HG03354 (cell line): Measurements from ENCODE around the gene BAD.
A peak's percentile ranks its signal among the peaks of the same experiment; 100 is the strongest.

Source experiments
- ATAC-seq: cut with Tn5 transposase; IDR thresholded peaks from one replicate; pipeline ENCODE4 v1.9.1; 2021; ENCODE audit warnings: mild to moderate bottlenecking; ENCODE audit not compliant: unreplicated experiment, poor library complexity, severe bottlenecking

BAD gene

DNA sequence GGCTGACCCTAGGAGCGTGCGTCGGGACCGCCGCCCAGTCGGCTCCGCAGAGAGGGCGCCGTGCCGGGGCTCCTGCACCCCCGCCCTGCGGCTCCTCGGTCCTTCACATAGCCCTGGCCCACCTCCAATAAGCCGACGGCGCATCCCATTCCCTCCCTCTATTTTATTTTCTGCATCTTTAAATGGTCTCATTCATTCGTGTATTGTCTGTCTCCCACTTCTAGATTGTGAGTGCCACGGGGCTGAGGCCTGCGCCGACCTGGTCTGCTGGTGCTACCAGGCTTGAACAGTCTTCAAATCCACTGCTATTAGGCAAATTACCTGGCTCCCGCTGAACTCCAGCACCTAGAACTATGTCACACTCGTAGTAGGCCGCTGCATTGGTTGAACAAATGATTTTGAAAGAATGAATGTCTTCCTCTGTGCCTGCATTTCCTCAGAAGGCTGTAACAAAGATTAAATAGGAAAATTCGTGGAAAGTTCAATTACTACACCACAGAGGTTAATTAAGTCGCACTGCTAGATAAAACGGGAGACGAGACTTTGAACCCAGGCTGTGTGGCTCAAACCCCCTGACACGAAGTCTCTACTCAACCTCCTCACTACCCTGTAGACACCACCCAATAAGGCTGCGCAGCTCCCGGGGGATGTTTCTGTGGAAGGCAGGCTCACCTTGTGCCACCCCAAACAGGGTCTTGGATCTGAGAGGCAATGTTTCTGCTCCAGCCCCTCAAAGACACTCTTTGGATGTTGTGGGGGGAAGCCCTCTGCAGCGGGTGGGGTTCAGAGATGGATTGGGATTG, 36.5 kb downstream of the BAD start:
- ATAC-seq: no peak

DNA sequence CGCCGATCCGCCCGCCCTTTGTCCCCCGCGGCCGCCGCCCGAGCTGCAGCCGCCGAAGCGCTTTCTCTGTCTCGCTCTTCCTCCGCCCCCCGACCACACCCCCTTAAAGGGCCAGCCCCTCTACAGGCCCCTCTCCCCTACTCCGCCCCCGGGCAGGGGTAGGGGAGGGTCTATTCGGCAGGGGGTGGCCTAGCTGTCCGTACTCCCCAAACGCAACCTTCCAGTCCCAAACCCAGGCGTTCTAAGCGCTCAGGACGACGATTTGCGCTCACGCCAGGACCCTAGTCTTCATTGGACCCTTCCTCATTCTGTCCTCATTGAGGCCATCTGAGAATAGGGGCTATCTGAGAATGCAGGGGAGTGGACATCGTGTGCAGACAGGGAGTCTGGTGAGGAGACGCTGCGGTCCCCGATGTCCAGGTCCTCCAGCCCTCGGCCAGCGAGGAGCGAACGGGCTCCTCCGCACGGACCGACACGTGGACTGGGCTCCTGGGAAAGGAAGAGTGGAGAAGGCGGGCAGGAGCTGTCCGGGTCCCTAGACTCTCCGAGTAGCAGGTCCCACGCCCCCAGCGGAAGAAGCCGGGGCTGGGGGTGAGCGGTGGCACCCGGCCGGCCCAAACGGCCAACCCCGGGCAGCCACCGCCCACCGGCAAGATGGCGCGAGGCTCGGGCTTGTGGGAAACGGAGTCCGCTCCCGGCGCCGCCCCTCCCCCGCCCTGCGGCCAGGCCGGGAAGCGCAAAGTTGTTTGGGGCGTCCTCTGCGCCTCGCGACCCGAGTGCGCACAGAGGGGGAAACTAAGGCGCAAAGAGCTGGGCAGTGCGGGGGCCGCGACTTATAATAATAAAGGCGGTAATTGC, 37.4 kb downstream of the BAD start, which contains the start of gene PPP1R14B:
PPP1R14B (minus strand) TSS at position 73 of the 858 bp plus-strand sequence. CDS start 270 bp downstream, outside the sequence.
- peak; percentile 41 for ATAC-seq

DNA sequence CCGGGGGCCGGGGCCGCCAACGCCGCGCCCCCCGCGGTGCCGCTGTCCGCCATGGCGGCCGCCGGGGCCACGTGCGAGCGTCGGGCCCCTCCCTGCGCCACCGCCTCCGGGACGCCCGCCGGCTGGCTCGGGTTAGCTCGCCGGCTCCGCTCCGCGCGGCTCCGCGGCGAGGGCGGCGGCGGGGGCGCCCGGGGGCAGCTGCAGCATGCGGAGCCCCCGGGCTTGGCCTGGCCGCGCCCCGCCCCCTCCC, 37.9 kb downstream of the BAD start:
- peak; percentile 7 for ATAC-seq

DNA sequence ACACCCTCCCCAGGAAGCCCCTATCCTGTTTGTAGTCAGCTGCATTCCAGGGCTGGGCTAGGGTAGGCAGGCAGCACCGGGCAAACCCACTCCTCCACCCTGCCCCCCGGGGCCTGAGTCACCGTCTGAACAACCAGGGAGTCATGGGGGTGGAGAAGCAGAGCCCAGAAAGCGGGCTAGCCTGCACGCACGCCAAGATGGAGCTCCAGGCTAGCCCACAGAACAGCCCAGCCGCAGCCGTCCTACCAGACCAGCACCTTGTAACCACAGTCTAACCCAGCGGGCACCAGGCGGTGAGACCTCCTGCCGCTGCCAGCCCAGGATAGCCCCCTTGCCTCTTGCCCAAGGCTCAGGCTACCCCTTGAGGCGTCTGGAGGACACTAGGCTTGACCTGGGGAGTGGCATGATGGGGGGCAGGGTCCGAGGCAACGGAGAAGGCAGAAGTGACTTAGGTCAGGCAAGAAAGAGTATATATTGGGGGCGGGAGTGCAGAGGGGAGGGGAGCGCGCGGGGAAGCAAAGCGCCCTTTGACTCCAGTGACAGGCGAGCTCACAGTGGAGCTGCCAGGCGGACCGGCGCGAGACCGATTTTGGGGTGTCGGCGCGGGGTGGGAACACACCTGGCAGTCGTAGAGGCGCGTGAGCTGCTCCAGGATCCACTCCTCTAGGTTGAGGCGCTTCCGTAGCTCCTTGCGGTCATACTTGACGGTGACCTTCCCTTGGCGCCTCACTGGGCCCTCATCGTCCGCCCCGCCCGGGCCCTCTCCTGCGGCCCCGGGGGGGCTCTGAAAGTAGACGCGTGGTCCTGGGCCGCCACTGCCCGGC, 38.5 kb downstream of the BAD start:
- ATAC-seq: peak; percentile 1

DNA sequence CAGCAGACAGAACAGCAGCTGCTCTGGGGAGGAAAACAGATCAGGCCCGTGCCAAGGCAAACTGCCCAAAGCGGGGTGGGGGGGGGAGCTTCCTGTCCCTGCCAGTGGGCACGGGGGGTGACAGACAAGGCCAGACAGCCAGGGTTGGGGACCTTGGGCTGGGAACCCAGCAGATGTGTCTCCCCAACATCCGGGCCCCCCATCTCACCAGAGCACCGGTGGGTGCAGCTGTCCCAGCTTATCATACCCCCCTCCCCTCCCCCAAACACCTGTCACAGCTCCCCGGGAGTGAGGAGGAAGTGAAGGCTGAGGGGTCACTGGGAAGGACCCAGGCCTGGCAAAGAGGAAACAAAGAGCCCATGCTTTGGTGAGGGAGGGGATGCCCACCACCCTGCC, 39.1 kb downstream of the BAD start:
- no peak for ATAC-seq

DNA sequence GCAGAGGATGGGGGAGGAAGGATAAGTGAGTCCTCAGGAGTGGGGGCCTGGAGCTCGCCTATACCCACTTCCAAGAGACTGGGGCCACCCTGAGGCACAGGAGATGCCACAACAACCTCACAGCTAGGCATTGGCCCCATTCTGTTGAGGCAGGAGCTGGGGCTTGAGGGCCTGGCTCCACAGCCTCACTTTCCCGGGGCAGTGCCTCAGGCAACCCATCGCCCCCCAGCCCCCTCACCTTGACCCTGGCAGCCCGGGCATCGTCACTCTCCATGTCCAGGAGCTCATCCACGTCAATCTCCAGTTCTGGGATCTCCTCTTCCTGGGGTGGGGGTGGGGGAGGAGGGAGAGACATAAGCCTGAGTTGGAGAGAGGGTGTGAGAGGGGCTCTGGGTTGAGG, 39.5 kb downstream of the BAD start:
- no peak for ATAC-seq

DNA sequence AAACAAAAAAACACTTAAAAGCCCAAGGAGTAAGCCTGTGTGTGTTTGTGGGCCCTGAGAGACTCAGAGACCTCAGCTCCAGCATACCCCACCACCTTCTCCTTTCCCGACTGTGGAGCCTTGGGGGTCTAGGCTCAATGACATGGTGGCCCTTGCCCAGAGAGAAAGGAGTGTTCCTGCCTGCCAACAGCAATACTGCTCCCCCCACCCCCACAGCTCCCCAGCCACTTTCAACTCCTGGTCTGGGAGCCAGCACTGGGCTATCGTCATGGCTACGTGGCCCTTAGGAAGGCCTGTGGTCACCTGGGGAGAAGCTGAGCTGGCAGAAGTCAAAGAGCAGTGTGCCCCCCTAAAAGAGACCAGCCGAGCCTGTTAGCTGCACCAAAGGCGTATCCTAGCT, 40.4 kb downstream of the BAD start:
- ATAC-seq: no peak

DNA sequence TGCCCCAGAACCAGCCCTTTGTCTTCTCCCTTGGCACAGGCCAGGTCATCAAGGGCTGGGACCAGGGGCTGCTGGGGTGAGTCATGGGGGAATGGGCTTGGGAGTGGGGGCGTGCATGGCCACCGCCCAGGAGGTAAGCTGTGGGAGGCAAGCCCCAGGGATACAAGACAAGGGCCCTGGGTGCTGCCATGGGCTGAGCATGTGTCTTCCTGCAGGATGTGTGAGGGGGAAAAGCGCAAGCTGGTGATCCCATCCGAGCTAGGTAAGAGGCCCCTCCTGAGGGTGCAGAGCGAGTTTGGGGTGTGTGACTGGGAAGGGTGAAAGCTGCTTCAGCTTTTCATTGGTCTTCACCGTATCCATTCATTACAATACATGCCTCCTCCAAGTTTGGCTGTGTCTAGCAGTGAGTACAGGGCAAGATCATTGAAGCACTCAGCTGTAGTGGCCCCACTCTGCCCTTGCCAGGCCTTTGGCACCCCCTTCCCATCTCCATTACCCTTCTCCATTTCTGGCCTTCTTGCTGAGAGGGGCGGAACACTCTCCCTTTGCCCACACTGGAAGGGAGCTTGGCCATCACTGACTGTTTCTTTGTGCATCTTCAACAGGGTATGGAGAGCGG, 41.1 kb downstream of the BAD start:
- no peak for ATAC-seq

DNA sequence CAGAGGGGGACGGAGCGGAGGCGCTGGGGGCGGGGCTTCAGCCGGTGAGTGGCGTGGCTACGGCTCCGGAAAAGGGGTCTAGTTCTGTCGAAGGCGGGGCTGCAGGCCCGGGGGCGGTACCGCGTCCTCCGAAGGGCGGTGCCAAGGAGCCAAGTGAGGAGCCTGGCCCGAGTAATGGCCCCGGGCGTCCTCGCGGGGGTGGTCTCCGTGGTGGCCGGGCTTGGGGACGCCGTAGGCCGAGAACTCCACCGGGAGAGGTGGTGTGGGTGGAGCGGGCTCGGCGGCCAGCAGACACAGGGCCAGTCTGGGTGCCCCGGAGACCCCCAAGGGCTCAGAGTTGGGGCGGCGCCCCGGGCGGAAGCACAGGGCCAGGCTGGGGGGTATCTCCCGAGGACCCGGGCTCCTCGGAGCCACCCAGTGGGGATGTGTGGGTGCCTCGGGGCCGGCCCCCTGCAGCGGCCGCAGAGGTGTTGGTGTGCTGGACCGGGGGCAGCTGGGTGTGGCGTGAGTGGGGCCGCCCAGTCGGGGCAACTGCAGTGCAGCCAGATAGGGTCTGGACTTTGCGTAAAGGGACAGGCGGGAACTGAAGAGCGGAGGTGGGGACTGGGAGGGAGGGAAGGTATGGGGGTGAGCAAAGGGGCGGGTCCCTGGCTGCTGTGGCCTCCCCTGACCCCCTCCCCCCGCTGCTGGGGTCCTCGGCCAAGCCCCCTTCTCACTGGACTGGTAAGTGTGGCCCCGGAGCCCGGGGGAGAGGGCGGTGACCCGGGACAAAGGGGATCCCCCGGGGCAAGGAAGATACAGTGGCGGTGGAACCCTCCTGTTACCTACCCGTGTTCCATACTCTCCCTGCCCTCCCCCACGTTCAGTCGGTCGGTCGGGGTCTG, 42.7 kb downstream of the BAD start:
- ATAC-seq: peak; percentile 63

DNA sequence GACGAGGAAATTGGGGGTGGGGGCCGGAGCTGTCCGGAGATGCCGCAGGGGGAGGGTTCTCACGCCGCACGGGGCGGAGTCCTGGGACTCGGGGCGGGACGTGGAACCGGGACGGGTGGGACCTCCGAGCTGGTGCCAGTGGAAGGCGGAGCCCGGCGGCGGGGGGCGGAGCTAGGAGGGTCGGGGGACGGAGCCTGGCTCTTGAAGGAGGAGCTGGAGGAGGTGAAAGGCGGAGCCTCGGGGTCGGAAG, 43.3 kb downstream of the BAD start:
- peak; percentile 62 for ATAC-seq

DNA sequence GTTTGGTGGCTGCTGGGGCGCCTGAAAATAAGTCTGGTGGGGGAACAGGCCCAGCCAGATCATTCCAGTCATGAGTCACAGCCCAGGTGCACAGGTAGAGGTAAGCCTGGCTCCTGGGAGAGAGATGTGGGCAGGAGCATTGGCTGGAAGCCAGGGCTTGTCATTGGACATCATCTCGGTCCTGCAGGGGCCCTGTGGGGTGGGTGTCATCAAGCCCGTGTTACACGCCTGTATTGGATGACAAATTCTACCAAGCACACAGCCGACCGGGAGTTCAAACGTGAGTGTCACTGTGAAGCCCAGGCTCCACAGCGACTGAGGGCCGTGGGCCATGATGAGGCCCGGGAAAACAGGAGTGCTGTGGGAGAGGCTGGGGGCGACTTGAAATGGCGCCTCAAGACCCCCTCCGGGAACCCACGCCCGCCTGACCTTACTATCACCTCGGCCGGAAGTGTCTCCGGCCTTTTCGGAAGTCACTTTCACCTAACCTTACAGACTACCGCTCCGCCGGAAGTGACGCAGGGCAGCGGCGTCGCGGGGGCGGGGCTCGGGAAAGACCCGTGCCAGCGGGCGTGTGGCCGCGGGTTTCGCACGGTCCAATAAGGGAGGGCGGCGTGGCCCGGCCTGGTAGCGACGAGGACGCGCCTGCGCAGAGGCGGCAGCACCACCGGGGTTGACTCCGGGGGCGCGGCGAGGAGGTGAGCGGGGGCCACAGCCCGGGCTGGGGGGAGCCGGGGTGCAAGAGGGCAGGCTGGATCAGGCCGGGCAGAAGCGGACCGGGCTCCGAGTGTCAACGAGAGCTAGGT, 43.8 kb downstream of the BAD start, which contains the start of gene FKBP2:
FKBP2 (plus strand) TSS at position 661 of the 806 bp plus-strand sequence. CDS start 1,293 bp downstream, outside the sequence.
- ATAC-seq: peak; percentile 58

DNA sequence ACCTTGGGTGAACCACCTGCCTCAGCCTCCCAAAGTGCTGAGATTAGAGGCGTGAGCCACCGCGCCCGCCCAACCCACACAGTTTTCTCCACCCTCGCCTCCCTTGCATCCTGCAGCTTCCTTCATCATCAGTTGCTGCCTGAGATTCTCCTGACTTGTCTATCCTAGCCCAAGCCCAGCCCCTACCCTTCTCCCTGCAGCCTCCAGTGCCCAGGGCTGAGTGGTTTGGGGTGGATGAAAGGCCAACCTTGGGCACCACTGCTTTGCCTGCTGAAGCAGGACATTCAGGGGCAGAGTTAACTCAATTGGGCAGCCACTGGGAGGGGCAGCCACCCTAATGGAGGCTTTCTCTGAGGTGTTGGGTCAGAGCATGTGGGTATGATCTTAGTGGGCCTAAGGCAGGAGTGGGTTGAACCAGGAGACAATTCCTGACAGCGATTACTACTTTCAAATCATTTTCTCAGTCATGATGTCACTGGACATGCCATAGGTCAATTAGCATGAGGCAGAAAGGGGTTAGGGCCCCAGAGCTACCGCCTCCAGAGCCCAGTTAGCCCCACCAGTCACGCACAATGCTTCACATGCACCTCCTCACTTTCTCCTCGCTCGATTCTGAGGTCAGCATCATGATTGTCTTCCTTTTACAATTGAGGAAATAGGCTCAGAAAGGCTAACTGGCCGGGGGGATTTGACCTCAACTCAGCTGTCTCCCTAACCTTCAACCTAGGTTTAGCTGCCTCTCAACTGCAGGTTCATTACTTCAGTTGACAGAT, 44.6 kb downstream of the BAD start:
- peak; percentile 5 for ATAC-seq

DNA sequence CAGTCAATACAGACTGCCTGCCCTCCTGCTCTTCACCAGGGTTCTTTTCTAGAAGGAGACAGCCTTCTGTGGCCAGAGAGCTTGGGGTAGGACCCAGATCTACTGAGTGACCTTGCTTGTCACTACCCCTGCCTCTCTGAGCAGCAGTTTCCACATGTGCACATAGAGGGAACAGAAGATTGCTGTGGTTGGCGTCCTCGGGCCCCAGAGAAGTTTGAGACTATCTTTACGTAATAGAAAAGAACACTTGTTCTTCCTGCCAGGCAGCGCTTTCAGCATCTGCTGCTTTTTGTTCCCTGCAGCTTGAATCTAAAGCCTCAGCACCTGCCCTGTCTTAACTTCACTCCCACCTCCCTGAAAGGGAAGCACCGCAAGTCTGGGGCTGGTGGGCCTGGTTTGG, 45.5 kb downstream of the BAD start:
- ATAC-seq: no peak

DNA sequence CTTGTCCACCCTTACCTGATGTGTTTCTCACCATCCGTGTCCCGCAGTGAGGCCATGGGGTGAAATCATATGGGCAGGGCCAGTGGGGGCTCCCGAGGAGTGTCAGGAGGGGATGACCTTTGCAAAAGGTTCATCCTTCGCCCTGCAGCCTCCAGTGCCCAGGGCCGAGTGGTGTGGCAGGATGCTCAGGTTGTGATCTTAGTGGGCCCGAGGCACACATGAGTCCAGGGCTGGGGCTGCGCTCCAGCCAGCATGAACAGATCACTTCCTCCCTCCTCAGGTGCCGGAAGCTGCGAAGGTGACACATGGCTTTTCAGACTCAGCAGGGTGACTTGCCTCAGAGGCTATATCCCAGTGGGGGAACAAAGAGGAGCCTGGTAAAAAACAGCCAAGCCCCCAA, 46.4 kb downstream of the BAD start:
- ATAC-seq: no peak

DNA sequence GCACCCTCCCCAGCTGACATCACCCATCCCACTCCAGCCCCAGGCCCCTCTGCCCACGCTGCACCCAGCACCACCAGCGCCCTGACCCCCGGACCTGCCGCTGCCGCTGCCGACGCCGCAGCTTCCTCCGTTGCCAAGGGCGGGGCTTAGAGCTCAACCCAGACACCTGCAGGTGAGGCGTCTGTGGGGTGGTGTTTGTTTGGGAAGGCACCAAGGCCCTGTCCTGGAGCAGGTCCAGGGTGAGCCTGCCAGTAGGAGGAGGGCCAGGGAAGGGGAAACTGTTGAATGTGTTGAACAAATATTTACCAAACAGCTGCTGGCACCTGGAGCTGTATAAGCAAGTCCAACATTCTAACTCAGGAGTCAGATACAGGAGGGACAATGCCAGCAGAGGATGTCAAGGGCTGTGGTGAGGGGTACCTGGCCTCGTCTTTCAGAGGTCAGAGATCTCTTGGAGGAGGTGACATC, 46.9 kb downstream of the BAD start:
- ATAC-seq: no peak

DNA sequence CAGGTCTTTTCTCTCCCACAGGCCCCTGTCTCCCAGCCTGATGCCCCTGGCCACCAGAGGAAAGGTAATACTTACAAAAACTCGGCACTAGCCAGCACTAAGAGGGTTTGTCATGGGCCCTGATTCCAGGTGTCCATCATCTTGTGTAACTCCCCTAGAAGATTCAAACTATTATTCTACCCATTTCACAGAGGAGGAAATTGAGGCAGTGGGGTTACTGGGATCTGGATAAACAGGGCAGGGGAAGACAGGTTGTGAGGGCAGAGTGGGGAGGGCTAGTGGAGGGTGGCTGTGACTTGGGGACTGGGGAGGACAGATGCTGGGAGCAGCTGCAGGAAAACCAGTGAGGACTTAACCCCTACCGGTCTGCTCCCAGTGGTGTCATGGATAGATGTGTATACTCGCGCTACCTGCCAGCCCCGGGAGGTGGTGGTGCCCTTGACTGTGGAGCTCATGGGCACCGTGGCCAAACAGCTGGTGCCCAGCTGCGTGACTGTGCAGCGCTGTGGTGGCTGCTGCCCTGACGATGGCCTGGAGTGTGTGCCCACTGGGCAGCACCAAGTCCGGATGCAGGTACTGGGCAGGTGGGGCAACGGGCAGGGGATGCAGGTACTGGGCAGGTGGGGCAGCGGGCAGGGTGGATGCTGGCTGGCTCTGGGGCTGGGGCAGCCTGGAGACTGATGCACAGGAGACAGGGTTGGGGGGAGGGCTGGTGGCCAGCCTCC, 48.9 kb downstream of the BAD start:
- ATAC-seq: no peak
